ENCODE results near the gene SMAD4. TPM values are rescaled to one million over a fixed set of nuclear protein-coding genes. Genes with fewer than 3 reads are reported as not detected.

SMAD4 gene
- total and polyA plus RNA-seq, 4 donors, result 9.3 to 65.3 (median 29.1) TPM

- peak overlapping the region in 1 of 2 donors; percentile 5 for H3K9ac ChIP-seq (ENCODE audit: low read depth in 1 of 2, low read length in 2 of 2)
- DNase-seq (ENCODE audit: low spot score), result no peak
- WGBS, result 41% methylated on average over 2 of the region's 2 CpGs
- H3K9me3 ChIP-seq (ENCODE audit: control insufficient read depth in 4 of 4, low read length in 3 of 4), result no peaks in the 10 kb centered on the region
- no peaks in the 10 kb centered on the region for H3K36me3 ChIP-seq (ENCODE audit: control insufficient read depth in 4 of 4, insufficient read depth in 3 of 4, low read depth in 1 of 4, low read length in 3 of 4)
- H3K4me1 ChIP-seq (ENCODE audit: control insufficient read depth in 4 of 4, insufficient read depth in 4 of 4, low read length in 3 of 4), result peaks cover 16 to 75% (median 60%) of the 10 kb centered on the region in 4 donors
- H3K27ac ChIP-seq (ENCODE audit: low read depth in 1 of 2, low read length in 2 of 2), result peak overlapping the region; percentile 73 to 92
- TF ChIP-seq TAF1 (conservative IDR thresholded peaks at IDR 0.05) (no peak), FOXA2 (IDR thresholded peaks at IDR 0.05) (no peak), REST (IDR thresholded peaks at IDR 0.05) (no peak), RXRA (IDR thresholded peaks at IDR 0.05) (no peak), ATF3 (IDR thresholded peaks at IDR 0.05) (no peak), EGR1 (IDR thresholded peaks at IDR 0.05; ENCODE audit: low read depth in 2 of 2) (no peak), FOXA1 (IDR thresholded peaks at IDR 0.05) (no peak), GABPA (IDR thresholded peaks at IDR 0.05 in 1 of 2, conservative IDR thresholded peaks at IDR 0.05 in 1 of 2) (no peak), HNF4G (IDR thresholded peaks at IDR 0.05) (no peak), HNF4A (conservative IDR thresholded peaks at IDR 0.05) (no peak), SP1 (IDR thresholded peaks at IDR 0.05) (no peak), ZBTB33 (IDR thresholded peaks at IDR 0.05) (no peak), RAD21 (IDR thresholded peaks at IDR 0.05) (no peak), YY1 (IDR thresholded peaks at IDR 0.05) (no peak), JUND (IDR thresholded peaks at IDR 0.05) (no peak), NR2F2 (IDR thresholded peaks at IDR 0.05) (no peak), CTCF (IDR thresholded peaks at IDR 0.05; ENCODE audit: low read depth, low read length, missing input control) (no peak), MAX (IDR thresholded peaks at IDR 0.05) (no peak)
- H3K27me3 ChIP-seq (ENCODE audit: control insufficient read depth in 4 of 4, insufficient read depth in 4 of 4, low read length in 3 of 4), result no peaks in the 10 kb centered on the region
- no peak overlapping the region for H3K4me3 ChIP-seq (ENCODE audit: low read depth in 1 of 3, low read length in 3 of 3)
Observed at GRCh38 chr18:51037230-51037629, 7.2 kb downstream of the SMAD4 start.

Data from liver (tissue), 9 donors.